HG03039 (cell line): Measurements from ENCODE around the gene ANKRD12.
A peak's percentile ranks its signal among the peaks of the same experiment; 100 is the strongest.

Experiments used
- ATAC-seq: cut with Tn5 transposase; IDR thresholded peaks from one replicate; pipeline ENCODE4 v1.9.1; 2021; ENCODE audit warnings: mild to moderate bottlenecking, moderate library complexity; ENCODE audit not compliant: unreplicated experiment

ANKRD12 gene

GRCh38 chr18:9334973-9335696 lies 198.6 kb downstream of the ANKRD12 start:
- peak; percentile 35 for ATAC-seq
